Suprapubic skin (tissue), 4 donors: Measurements from ENCODE around the gene POTEH. TPM values are rescaled to one million over a fixed set of nuclear protein-coding genes. Genes with fewer than 3 reads are reported as not detected.
"Not testable (repeated sequence)": the region's sequence is repeated elsewhere in the genome, so short reads cannot be mapped to it uniquely, and the experiment has no call there.

Source experiments
- DNase-seq, 2 donors: peaks; one replicate each; pipeline ENCODE4 v3.0.0-alpha.2; 2019; ENCODE audit warnings: low spot score in 2 of 2
- H3K27ac ChIP-seq: fragments of 200-600 bp; sonication (generic); one replicate; pipeline ENCODE4 v1.5.1; 2019
- H3K27me3 ChIP-seq: fragments of 200-600 bp; sonication (generic); one replicate; pipeline ENCODE4 v1.5.1; 2019
- H3K36me3 ChIP-seq: fragments of 200-600 bp; sonication (generic); one replicate; pipeline ENCODE4 v1.5.1; 2019
- H3K4me1 ChIP-seq: fragments of 200-600 bp; sonication (generic); one replicate; pipeline ENCODE4 v1.5.1; 2019
- H3K4me3 ChIP-seq: fragments of 200-600 bp; sonication (generic); one replicate; pipeline ENCODE4 v1.5.1; 2019; ENCODE audit warnings: mild to moderate bottlenecking
- H3K9me3 ChIP-seq: fragments of 200-600 bp; sonication (generic); one replicate; pipeline ENCODE4 v1.5.1; 2019
- WGBS: methylation state at CpG from one replicate; pipeline ENCODE4 v1.1.5; 2018; 5-methylcytosine and 5-hydroxymethylcytosine counted together
- total RNA-seq, 4 donors: library from RNA; depleted of rRNA; stranded (reverse); fragments of >200 nt; gene quantifications; one replicate each; pipeline ENCODE4 v1.1.0, GENCODE V29; 2016

The POTEH gene
- total RNA-seq, 4 donors from 2014 or later = not detected

- not testable (repeated sequence) for H3K4me1 ChIP-seq, H3K9me3 ChIP-seq
Measured at GRCh38 chr22:15688090-15688489, 1.7 kb upstream of the POTEH start.

GRCh38 chr22:15689012-15689748 lies 646 bp upstream of the POTEH start:
- H3K9me3 ChIP-seq, H3K27ac ChIP-seq, H3K27me3 ChIP-seq, H3K4me3 ChIP-seq, H3K36me3 ChIP-seq, H3K4me1 ChIP-seq: not testable (repeated sequence)
- 91% methylated on average over 50 of the region's 77 CpGs for WGBS
- peak; percentile 40 to 67 for DNase-seq

More at GRCh38 chr22:15688090-15688489, 1.7 kb upstream of the POTEH start:
- 67% methylated on average over 1 of the region's 2 CpGs for WGBS
- not testable (repeated sequence) for DNase-seq, H3K4me3 ChIP-seq, H3K27ac ChIP-seq, H3K36me3 ChIP-seq, H3K27me3 ChIP-seq

GRCh38 chr22:15713600-15713999 lies 23.8 kb downstream of the POTEH start:
- not testable (repeated sequence) for H3K27ac ChIP-seq, H3K36me3 ChIP-seq, H3K4me1 ChIP-seq, H3K9me3 ChIP-seq, H3K27me3 ChIP-seq, H3K4me3 ChIP-seq
- peak in 1 of 2 donors; percentile 79 for DNase-seq
- 92% methylated on average over 4 of the region's 4 CpGs for WGBS

- not testable (repeated sequence) for DNase-seq, H3K27ac ChIP-seq, H3K27me3 ChIP-seq, H3K4me3 ChIP-seq, H3K36me3 ChIP-seq, H3K9me3 ChIP-seq, H3K4me1 ChIP-seq
- WGBS = 50% methylated on average over 1 of the region's 2 CpGs
Measured at GRCh38 chr22:15714125-15714524, 24.3 kb downstream of the POTEH start.

- H3K4me3 ChIP-seq, H3K4me1 ChIP-seq, H3K27ac ChIP-seq, H3K27me3 ChIP-seq, H3K36me3 ChIP-seq, H3K9me3 ChIP-seq: not testable (repeated sequence)
- DNase-seq = peak in 1 of 2 donors; percentile 13
- WGBS = no CpG with 5 or more reads among the region's 18 CpGs
Measured at GRCh38 chr22:15721884-15722283, 32.1 kb downstream of the POTEH start.

GRCh38 chr22:15729209-15729917 lies 39.5 kb downstream of the POTEH start:
- 45% methylated on average over 3 of the region's 19 CpGs for WGBS
- not testable (repeated sequence) for H3K27me3 ChIP-seq, H3K4me3 ChIP-seq, H3K4me1 ChIP-seq, H3K27ac ChIP-seq, H3K36me3 ChIP-seq, H3K9me3 ChIP-seq
- peak in 1 of 2 donors; percentile 70 for DNase-seq

GRCh38 chr22:15731023-15731422 lies 41.2 kb downstream of the POTEH start:
- WGBS = no CpG with 5 or more reads among the region's 8 CpGs
- H3K4me1 ChIP-seq, H3K9me3 ChIP-seq: not testable (repeated sequence)

GRCh38 chr22:15734411-15734810 lies 44.6 kb downstream of the POTEH start:
- not testable (repeated sequence) for H3K9me3 ChIP-seq, H3K4me1 ChIP-seq, H3K27me3 ChIP-seq, H3K4me3 ChIP-seq, H3K27ac ChIP-seq, H3K36me3 ChIP-seq
- no CpG with 5 or more reads among the region's 6 CpGs for WGBS
- peak in 1 of 2 donors; percentile 54 for DNase-seq

More at GRCh38 chr22:15731023-15731422, 41.2 kb downstream of the POTEH start:
- H3K27ac ChIP-seq, H3K27me3 ChIP-seq, H3K4me3 ChIP-seq, H3K36me3 ChIP-seq: not testable (repeated sequence)
- peak in 1 of 2 donors; percentile 8 for DNase-seq

GRCh38 chr22:15738157-15738908 lies 48.5 kb downstream of the POTEH start:
- H3K4me3 ChIP-seq = not testable (repeated sequence)
- 85% methylated on average over 4 of the region's 10 CpGs for WGBS
- peak in 1 of 2 donors; percentile 16 for DNase-seq

GRCh38 chr22:15738909-15739391 lies 49.1 kb downstream of the POTEH start:
- peak in 1 of 2 donors; percentile 15 for DNase-seq
- not testable (repeated sequence) for H3K27ac ChIP-seq, H3K4me1 ChIP-seq, H3K36me3 ChIP-seq, H3K9me3 ChIP-seq, H3K27me3 ChIP-seq, H3K4me3 ChIP-seq
- whole genome bisulfite sequencing = no CpG with 5 or more reads among the region's 6 CpGs

More at GRCh38 chr22:15738157-15738908, 48.5 kb downstream of the POTEH start:
- not testable (repeated sequence) for H3K36me3 ChIP-seq, H3K27me3 ChIP-seq, H3K9me3 ChIP-seq, H3K4me1 ChIP-seq, H3K27ac ChIP-seq

GRCh38 chr22:15747636-15748323 lies 58.0 kb downstream of the POTEH start:
- H3K27me3 ChIP-seq, H3K27ac ChIP-seq, H3K9me3 ChIP-seq, H3K4me1 ChIP-seq, H3K36me3 ChIP-seq, H3K4me3 ChIP-seq: not testable (repeated sequence)
- DNase-seq = peak in 1 of 2 donors; percentile 65
- WGBS = 66% methylated on average over 2 of the region's 16 CpGs

GRCh38 chr22:15749181-15749970 lies 59.5 kb downstream of the POTEH start:
- H3K4me1 ChIP-seq, H3K27ac ChIP-seq, H3K4me3 ChIP-seq, H3K36me3 ChIP-seq, H3K9me3 ChIP-seq, H3K27me3 ChIP-seq: not testable (repeated sequence)
- 81% methylated on average over 18 of the region's 41 CpGs for WGBS
- peak; percentile 62 to 74 for DNase-seq
